Neutrophil (primary cell): Measurements from ENCODE around the gene MAJIN.

Experiments
- H3K27ac ChIP-seq: fragments of 200-600 bp; sonication (generic); 2 replicates; pipeline ENCODE4 v1.5.1; 2016; ENCODE audit warnings: mild to moderate bottlenecking, moderate library complexity
- H3K27me3 ChIP-seq: fragments of 200-600 bp; sonication (generic); 2 replicates; pipeline ENCODE4 v1.6.0; 2016; ENCODE audit warnings: mild to moderate bottlenecking
- H3K36me3 ChIP-seq: fragments of 200-600 bp; sonication (generic); 2 replicates; pipeline ENCODE4 v1.5.1; 2017
- H3K4me1 ChIP-seq, 2 experiments: fragments of 200-600 bp in 1 of 2; sonication (generic) in 1 of 2; 1 replicate in 1 of 2; 2 replicates in 1 of 2; pipeline versions ENCODE4 v1.5.1 to v1.6.1; 2013 to 2016; ENCODE audit warnings: low read depth in 1 of 2, low read length in 1 of 2, mild to moderate bottlenecking in 1 of 2, moderate library complexity in 1 of 2; ENCODE audit not compliant: control insufficient read depth in 1 of 2, insufficient read depth in 1 of 2
- H3K4me3 ChIP-seq, 2 experiments: fragments of 200-600 bp in 1 of 2; sonication (generic) in 1 of 2; 1 replicate in 1 of 2; 2 replicates in 1 of 2; pipeline ENCODE4 v1.5.1; 2013 to 2016; ENCODE audit warnings: low read depth in 1 of 2, low read length in 1 of 2, mild to moderate bottlenecking in 1 of 2, moderate library complexity in 1 of 2
- H3K9me3 ChIP-seq: fragments of 200-600 bp; sonication (generic); 2 replicates; pipeline ENCODE4 v1.5.1; 2016
- CTCF ChIP-seq: fragments of 200-600 bp; sonication (generic); IDR thresholded peaks from 2 replicates; pipeline ENCODE4 v1.5.1; 2016; ENCODE audit warnings: antibody characterized with exemption

The MAJIN gene

GRCh38 chr11:64971421-64972233 is at the start of gene MAJIN:
TSS of gene MAJIN (minus strand) at chr11:64972108. CDS start at chr11:64959405, 12,703 bp downstream.
- Histone ChIP-seq H3K27me3 (peaks cover 51% of the 10 kb centered on the region), H3K27ac (peak within 1 kb of the TSS; percentile 27), H3K4me3 (peak within 1 kb of the TSS; percentile 58 to 62), H3K4me1 (peaks cover 10 to 12% of the 10 kb centered on the region in 2 experiments), H3K36me3 (no peaks in the 10 kb centered on the region), H3K9me3 (no peaks in the 10 kb centered on the region)
- no peak for TF ChIP-seq CTCF

- H3K36me3 ChIP-seq, result peaks cover 14% of the 10 kb centered on the region
- peak overlapping the region; percentile 15 for H3K27ac ChIP-seq
- H3K4me1 ChIP-seq, result peaks cover 22 to 25% of the 10 kb centered on the region in 2 experiments
- H3K9me3 ChIP-seq, result no peaks in the 10 kb centered on the region
- no peaks in the 10 kb centered on the region for H3K27me3 ChIP-seq
- TF ChIP-seq CTCF, result no peak
- H3K4me3 ChIP-seq, result no peak overlapping the region
Measured at GRCh38 chr11:65021509-65021908, 49.6 kb upstream of the MAJIN start.

GRCh38 chr11:65021003-65021402 is 49.1 kb upstream of the MAJIN start:
- Histone ChIP-seq H3K9me3 (no peaks in the 10 kb centered on the region), H3K36me3 (peaks cover 14% of the 10 kb centered on the region), H3K4me3 (no peak overlapping the region), H3K4me1 (peaks cover 22 to 25% of the 10 kb centered on the region in 2 experiments), H3K27me3 (no peaks in the 10 kb centered on the region), H3K27ac (no peak overlapping the region)
- TF ChIP-seq CTCF, result no peak

DNA sequence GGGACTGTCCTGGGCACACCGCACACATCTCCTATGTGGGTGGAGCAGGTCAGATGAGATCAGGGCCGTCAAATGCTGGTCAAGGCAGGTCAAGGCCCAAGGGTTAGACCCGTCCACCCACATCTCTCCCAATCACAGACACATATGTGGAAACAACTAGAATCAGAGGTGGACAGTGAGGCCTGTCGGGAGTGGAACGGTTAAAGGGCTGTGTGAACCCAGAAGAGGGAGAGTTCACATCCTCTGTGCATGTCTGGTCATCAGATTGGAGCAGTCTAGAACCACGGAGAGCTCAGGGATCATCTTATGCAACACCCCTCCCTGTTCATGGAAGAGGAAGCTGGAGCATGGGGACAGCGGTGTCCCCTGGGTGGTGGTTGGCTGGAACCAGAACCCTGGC is 47.9 kb upstream of the MAJIN start:
- no peak for TF ChIP-seq CTCF
- Histone ChIP-seq H3K4me1 (peaks cover 32 to 34% of the 10 kb centered on the region in 2 experiments), H3K27me3 (no peaks in the 10 kb centered on the region), H3K4me3 (no peak overlapping the region), H3K27ac (no peak overlapping the region), H3K36me3 (peaks cover 14% of the 10 kb centered on the region), H3K9me3 (no peaks in the 10 kb centered on the region)

DNA sequence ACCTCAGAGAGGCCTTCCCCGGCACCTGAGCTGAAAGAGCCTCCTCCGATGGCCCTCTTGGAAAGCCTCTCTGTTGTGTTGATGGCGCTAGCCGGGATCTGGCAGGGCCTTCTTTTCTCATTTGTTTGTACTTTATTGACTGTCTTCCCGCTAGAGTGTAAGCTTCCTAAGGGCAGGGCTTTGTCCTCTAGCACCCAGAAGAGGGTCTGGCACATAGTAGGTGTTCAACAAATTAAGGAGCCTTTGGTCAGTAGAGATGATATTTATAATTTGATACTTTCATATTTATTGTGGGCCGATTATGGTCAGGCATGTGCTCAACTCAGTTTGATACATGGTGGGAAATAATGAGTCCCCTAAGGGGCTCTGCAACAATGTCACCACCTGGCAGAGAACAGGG is 46.0 kb upstream of the MAJIN start:
- no peaks in the 10 kb centered on the region for H3K9me3 ChIP-seq
- H3K4me3 ChIP-seq, result no peak overlapping the region
- TF ChIP-seq CTCF, result no peak
- no peak overlapping the region for H3K27ac ChIP-seq
- H3K36me3 ChIP-seq, result peaks cover 14% of the 10 kb centered on the region
- peaks cover 40% of the 10 kb centered on the region in 2 experiments for H3K4me1 ChIP-seq
- H3K27me3 ChIP-seq, result no peaks in the 10 kb centered on the region
